ENCODE measurements around the gene ARID1B.

The ARID1B gene

GRCh38 chr6:157218371-157219198, 441.4 kb downstream of the ARID1B start:
- no peak overlapping the region for H3K9ac ChIP-seq (ENCODE audit: low read depth, low read length)
- no peaks in the 10 kb centered on the region for H3K36me3 ChIP-seq (ENCODE audit: control insufficient read depth, insufficient read depth, low read length)
- no peaks in the 10 kb centered on the region for H3K4me1 ChIP-seq (ENCODE audit: control insufficient read depth, insufficient read depth, low read length)
- peaks cover 5% of the 10 kb centered on the region; the same call in 1 of the 2 replicates for H3K27me3 ChIP-seq (ENCODE audit: control insufficient read depth, insufficient read depth, low read length)
- H3K9me3 ChIP-seq (ENCODE audit: control insufficient read depth, insufficient read depth, low read length), result no peaks in the 10 kb centered on the region
- H3K4me3 ChIP-seq (ENCODE audit: low read depth, low read length), result no peak overlapping the region
- no peak overlapping the region for H3K27ac ChIP-seq (ENCODE audit: low read depth, low read length)

- Histone ChIP-seq H3K9ac (ENCODE audit: low read depth, low read length) (no peak overlapping the region), H3K27ac (ENCODE audit: low read depth, low read length) (no peak overlapping the region), H3K9me3 (ENCODE audit: control insufficient read depth, insufficient read depth, low read length) (no peaks in the 10 kb centered on the region), H3K27me3 (ENCODE audit: control insufficient read depth, insufficient read depth, low read length) (peaks cover 5% of the 10 kb centered on the region; the same call in 1 of the 2 replicates), H3K36me3 (ENCODE audit: control insufficient read depth, insufficient read depth, low read length) (no peaks in the 10 kb centered on the region), H3K4me3 (ENCODE audit: low read depth, low read length) (no peak overlapping the region), H3K4me1 (ENCODE audit: control insufficient read depth, insufficient read depth, low read length) (no peaks in the 10 kb centered on the region)
These were observed 442.3 kb downstream of the ARID1B start for GRCh38 chr6:157219201-157220200.

- no peaks in the 10 kb centered on the region for H3K36me3 ChIP-seq (ENCODE audit: control insufficient read depth, insufficient read depth, low read length)
- H3K9me3 ChIP-seq (ENCODE audit: control insufficient read depth, insufficient read depth, low read length), result no peaks in the 10 kb centered on the region
- H3K4me1 ChIP-seq (ENCODE audit: control insufficient read depth, insufficient read depth, low read length), result no peaks in the 10 kb centered on the region
- H3K27ac ChIP-seq (ENCODE audit: low read depth, low read length), result no peak overlapping the region
- no peak overlapping the region for H3K4me3 ChIP-seq (ENCODE audit: low read depth, low read length)
- H3K27me3 ChIP-seq (ENCODE audit: control insufficient read depth, insufficient read depth, low read length), result peaks cover 5% of the 10 kb centered on the region; the same call in 1 of the 2 replicates
- H3K9ac ChIP-seq (ENCODE audit: low read depth, low read length), result no peak overlapping the region
These were observed 443.3 kb downstream of the ARID1B start for GRCh38 chr6:157220485-157220884.

- Histone ChIP-seq H3K9ac (ENCODE audit: low read depth, low read length) (no peak overlapping the region), H3K27ac (ENCODE audit: low read depth, low read length) (no peak overlapping the region), H3K36me3 (ENCODE audit: control insufficient read depth, insufficient read depth, low read length) (no peaks in the 10 kb centered on the region), H3K4me1 (ENCODE audit: control insufficient read depth, insufficient read depth, low read length) (no peaks in the 10 kb centered on the region), H3K4me3 (ENCODE audit: low read depth, low read length) (peak overlapping the region; percentile 37), H3K9me3 (ENCODE audit: control insufficient read depth, insufficient read depth, low read length) (no peaks in the 10 kb centered on the region), H3K27me3 (ENCODE audit: control insufficient read depth, insufficient read depth, low read length) (peaks cover 5% of the 10 kb centered on the region; the same call in 1 of the 2 replicates)
These were observed 444.1 kb downstream of the ARID1B start for GRCh38 chr6:157221049-157221816.

- H3K9me3 ChIP-seq (ENCODE audit: control insufficient read depth, insufficient read depth, low read length), result no peaks in the 10 kb centered on the region
- H3K9ac ChIP-seq (ENCODE audit: low read depth, low read length), result no peak overlapping the region
- H3K4me1 ChIP-seq (ENCODE audit: control insufficient read depth, insufficient read depth, low read length), result no peaks in the 10 kb centered on the region
- H3K27me3 ChIP-seq (ENCODE audit: control insufficient read depth, insufficient read depth, low read length), result peaks cover 5% of the 10 kb centered on the region; the same call in 1 of the 2 replicates
- no peak overlapping the region for H3K27ac ChIP-seq (ENCODE audit: low read depth, low read length)
- H3K36me3 ChIP-seq (ENCODE audit: control insufficient read depth, insufficient read depth, low read length), result no peaks in the 10 kb centered on the region
- no peak overlapping the region for H3K4me3 ChIP-seq (ENCODE audit: low read depth, low read length)
These were observed 444.6 kb downstream of the ARID1B start for GRCh38 chr6:157221817-157222175.

- Histone ChIP-seq H3K36me3 (ENCODE audit: control insufficient read depth, insufficient read depth, low read length) (no peaks in the 10 kb centered on the region), H3K27me3 (ENCODE audit: control insufficient read depth, insufficient read depth, low read length) (peaks cover 5% of the 10 kb centered on the region; the same call in 1 of the 2 replicates), H3K27ac (ENCODE audit: low read depth, low read length) (no peak overlapping the region), H3K9ac (ENCODE audit: low read depth, low read length) (no peak overlapping the region), H3K4me3 (ENCODE audit: low read depth, low read length) (no peak overlapping the region), H3K4me1 (ENCODE audit: control insufficient read depth, insufficient read depth, low read length) (no peaks in the 10 kb centered on the region), H3K9me3 (ENCODE audit: control insufficient read depth, insufficient read depth, low read length) (no peaks in the 10 kb centered on the region)
These were observed 445.2 kb downstream of the ARID1B start for GRCh38 chr6:157222201-157222981.

GRCh38 chr6:157223021-157223430, 445.8 kb downstream of the ARID1B start:
- H3K27ac ChIP-seq (ENCODE audit: low read depth, low read length), result no peak overlapping the region
- no peaks in the 10 kb centered on the region for H3K4me1 ChIP-seq (ENCODE audit: control insufficient read depth, insufficient read depth, low read length)
- no peak overlapping the region for H3K4me3 ChIP-seq (ENCODE audit: low read depth, low read length)
- H3K27me3 ChIP-seq (ENCODE audit: control insufficient read depth, insufficient read depth, low read length), result peaks cover 5% of the 10 kb centered on the region; the same call in 1 of the 2 replicates
- no peaks in the 10 kb centered on the region for H3K9me3 ChIP-seq (ENCODE audit: control insufficient read depth, insufficient read depth, low read length)
- H3K9ac ChIP-seq (ENCODE audit: low read depth, low read length), result no peak overlapping the region
- H3K36me3 ChIP-seq (ENCODE audit: control insufficient read depth, insufficient read depth, low read length), result no peaks in the 10 kb centered on the region

GRCh38 chr6:157223511-157223910, 446.3 kb downstream of the ARID1B start:
- no peaks in the 10 kb centered on the region for H3K36me3 ChIP-seq (ENCODE audit: control insufficient read depth, insufficient read depth, low read length)
- no peaks in the 10 kb centered on the region for H3K9me3 ChIP-seq (ENCODE audit: control insufficient read depth, insufficient read depth, low read length)
- no peaks in the 10 kb centered on the region for H3K4me1 ChIP-seq (ENCODE audit: control insufficient read depth, insufficient read depth, low read length)
- H3K9ac ChIP-seq (ENCODE audit: low read depth, low read length), result no peak overlapping the region
- H3K27me3 ChIP-seq (ENCODE audit: control insufficient read depth, insufficient read depth, low read length), result peaks cover 5% of the 10 kb centered on the region; the same call in 1 of the 2 replicates
- no peak overlapping the region for H3K27ac ChIP-seq (ENCODE audit: low read depth, low read length)
- H3K4me3 ChIP-seq (ENCODE audit: low read depth, low read length), result no peak overlapping the region

- H3K4me1 ChIP-seq (ENCODE audit: control insufficient read depth, insufficient read depth, low read length), result peaks cover 3% of the 10 kb centered on the region
- peaks cover 5% of the 10 kb centered on the region; the same call in 1 of the 2 replicates for H3K27me3 ChIP-seq (ENCODE audit: control insufficient read depth, insufficient read depth, low read length)
- no peak overlapping the region for H3K9ac ChIP-seq (ENCODE audit: low read depth, low read length)
- H3K36me3 ChIP-seq (ENCODE audit: control insufficient read depth, insufficient read depth, low read length), result no peaks in the 10 kb centered on the region
- no peaks in the 10 kb centered on the region for H3K9me3 ChIP-seq (ENCODE audit: control insufficient read depth, insufficient read depth, low read length)
- H3K4me3 ChIP-seq (ENCODE audit: low read depth, low read length), result no peak overlapping the region
- H3K27ac ChIP-seq (ENCODE audit: low read depth, low read length), result no peak overlapping the region
These were observed 447.2 kb downstream of the ARID1B start for GRCh38 chr6:157224178-157224950.
